H9 (cell line): ENCODE data around the gene CCDC88C. TPM values are rescaled to one million over a fixed set of nuclear protein-coding genes. Genes with fewer than 3 reads are reported as not detected.

Experiments used
- DNase-seq: peaks from one replicate; pipeline ENCODE4 v3.0.0-alpha.2; 2017
- H2AFZ ChIP-seq: one replicate; pipeline ENCODE4 v1.6.1; 2013; ENCODE audit warnings: mild to moderate bottlenecking, low read length, control low read depth, moderate library complexity
- H2AK5ac ChIP-seq: 2 replicates; pipeline ENCODE4 v1.6.1; 2013; ENCODE audit warnings: low read length, control low read depth, mixed read lengths; ENCODE audit not compliant: insufficient read length
- H2BK120ac ChIP-seq: one replicate; pipeline ENCODE4 v1.6.1; 2013; ENCODE audit warnings: low read depth, mild to moderate bottlenecking, low read length, control low read depth, inconsistent platforms; ENCODE audit not compliant: poor library complexity, severe bottlenecking
- H2BK12ac ChIP-seq: 2 replicates; pipeline ENCODE4 v1.6.1; 2013; ENCODE audit warnings: low read length, control low read depth, mixed read lengths, low read depth; ENCODE audit not compliant: insufficient read length
- H2BK15ac ChIP-seq: 2 replicates; pipeline ENCODE4 v1.6.1; 2013; ENCODE audit warnings: low read depth, low read length, control low read depth
- H2BK20ac ChIP-seq: one replicate; pipeline ENCODE4 v1.6.1; 2013; ENCODE audit warnings: low read depth, mild to moderate bottlenecking, low read length, control low read depth, inconsistent platforms; ENCODE audit not compliant: poor library complexity, severe bottlenecking
- H2BK5ac ChIP-seq: 2 replicates; pipeline ENCODE4 v1.6.1; 2013; ENCODE audit warnings: low read length, control low read depth, mixed read lengths; ENCODE audit not compliant: insufficient read length
- H3K14ac ChIP-seq: 2 replicates; pipeline ENCODE4 v1.6.1; 2013; ENCODE audit warnings: low read length, control low read depth; ENCODE audit not compliant: insufficient read depth
- H3K18ac ChIP-seq: 2 replicates; pipeline ENCODE4 v1.6.1; 2013; ENCODE audit warnings: low read depth, mild to moderate bottlenecking, mixed read lengths, low read length, control low read depth; ENCODE audit not compliant: insufficient read length
- H3K23ac ChIP-seq: 2 replicates; pipeline ENCODE4 v1.6.1; 2013; ENCODE audit warnings: low read length, control low read depth, mixed read lengths, low read depth; ENCODE audit not compliant: insufficient read length
- H3K23me2 ChIP-seq: 2 replicates; pipeline ENCODE4 v1.6.1; 2013; ENCODE audit warnings: low read depth, mild to moderate bottlenecking, mixed read lengths, low read length, control low read depth; ENCODE audit not compliant: insufficient read length, poor library complexity, severe bottlenecking
- H3K27ac ChIP-seq: 2 replicates; pipeline ENCODE4 v1.5.1; 2013; ENCODE audit warnings: low read length, control low read depth, mixed read lengths, low read depth; ENCODE audit not compliant: insufficient read length
- H3K27me3 ChIP-seq: 2 replicates; pipeline ENCODE4 v1.6.1; 2013; ENCODE audit warnings: low read length, control low read depth, inconsistent platforms; ENCODE audit not compliant: insufficient read depth
- H3K4ac ChIP-seq: 2 replicates; pipeline ENCODE4 v1.6.1; 2013; ENCODE audit warnings: low read depth, mild to moderate bottlenecking, control low read depth, inconsistent platforms, low read length, moderate library complexity
- H3K4me1 ChIP-seq: 2 replicates; pipeline ENCODE4 v1.6.1; 2013; ENCODE audit warnings: low read length, control low read depth, inconsistent platforms; ENCODE audit not compliant: insufficient read depth
- H3K4me2 ChIP-seq: 2 replicates; pipeline ENCODE4 v1.6.1; 2013; ENCODE audit warnings: low read length, control low read depth, mixed read lengths; ENCODE audit not compliant: insufficient read length, insufficient read depth
- H3K56ac ChIP-seq: 2 replicates; pipeline ENCODE4 v1.6.1; 2013; ENCODE audit warnings: low read depth, mild to moderate bottlenecking, mixed read lengths, low read length, control low read depth; ENCODE audit not compliant: insufficient read length
- H3K79me1 ChIP-seq: 2 replicates; pipeline ENCODE4 v1.6.1; 2013; ENCODE audit warnings: low read depth, mild to moderate bottlenecking, moderate library complexity, low read length, control low read depth, inconsistent platforms; ENCODE audit not compliant: insufficient read depth, poor library complexity, severe bottlenecking
- H3K79me2 ChIP-seq: 2 replicates; pipeline ENCODE4 v1.6.1; 2013; ENCODE audit warnings: low read length, control low read depth, inconsistent platforms; ENCODE audit not compliant: insufficient read depth
- H3K9ac ChIP-seq: 2 replicates; pipeline ENCODE4 v1.6.1; 2013; ENCODE audit warnings: low read length, control low read depth, mixed read lengths; ENCODE audit not compliant: insufficient read length; ENCODE audit errors: extremely low read depth
- H3K9me3 ChIP-seq: one replicate; pipeline ENCODE4 v1.6.1; 2013; ENCODE audit warnings: low read depth, low read length, inconsistent platforms; ENCODE audit not compliant: control insufficient read depth
- H3T11ph ChIP-seq: one replicate; pipeline ENCODE4 v1.6.1; 2013; ENCODE audit warnings: mild to moderate bottlenecking, low read length, control low read depth, inconsistent platforms
- H4K20me1 ChIP-seq: one replicate; pipeline ENCODE4 v1.6.1; 2013; ENCODE audit not compliant: control insufficient read depth, insufficient read length, insufficient read depth
- H4K5ac ChIP-seq: 2 replicates; pipeline ENCODE4 v1.6.1; 2013; ENCODE audit warnings: low read depth, mild to moderate bottlenecking, mixed read lengths, low read length, control low read depth; ENCODE audit not compliant: insufficient read length
- H4K8ac ChIP-seq: replicated peaks from 2 replicates; pipeline ENCODE4 v1.6.1; 2013; ENCODE audit warnings: low read length, control low read depth, mixed read lengths, low read depth; ENCODE audit not compliant: insufficient read length
- H4K91ac ChIP-seq: 2 replicates; pipeline ENCODE4 v1.6.1; 2013; ENCODE audit warnings: low read depth, mild to moderate bottlenecking, moderate library complexity, mixed read lengths, low read length, control low read depth; ENCODE audit not compliant: insufficient read length
- H3K27ac Mint-ChIP-seq, 3 experiments: 2 replicates in 2 of 3; 3 replicates in 1 of 3; pipeline ENCODE4 v1.8.0; 2020 to 2021; ENCODE audit warnings: mixed read lengths in 3 of 3, mild to moderate bottlenecking in 1 of 3, moderate library complexity in 1 of 3
- H3K27me3 Mint-ChIP-seq: 2 replicates; pipeline ENCODE4 v1.8.0; 2021; ENCODE audit warnings: low read depth, mild to moderate bottlenecking, moderate library complexity, mixed read lengths
- H3K36me3 Mint-ChIP-seq, 3 experiments: 2 replicates in 2 of 3; 3 replicates in 1 of 3; pipeline ENCODE4 v1.8.0; 2020 to 2021; ENCODE audit warnings: low read depth in 3 of 3, mixed read lengths in 3 of 3; ENCODE audit not compliant: insufficient read depth in 1 of 3
- H3K4me1 Mint-ChIP-seq, 2 experiments: 2 replicates each; pipeline ENCODE4 v1.8.0; 2020; ENCODE audit warnings: mixed read lengths in 2 of 2
- H3K4me3 Mint-ChIP-seq, 2 experiments: 2 replicates in 1 of 2; 3 replicates in 1 of 2; pipeline ENCODE4 v1.8.0; 2020 to 2021; ENCODE audit warnings: mild to moderate bottlenecking in 2 of 2, mixed read lengths in 2 of 2, moderate library complexity in 1 of 2
- H3K9me3 Mint-ChIP-seq, 2 experiments: 2 replicates in 1 of 2; 3 replicates in 1 of 2; pipeline ENCODE4 v1.8.0; 2020; ENCODE audit warnings: mild to moderate bottlenecking in 2 of 2, mixed read lengths in 2 of 2, moderate library complexity in 1 of 2
- CTCF ChIP-seq: fragments of 200-600 bp; sonication (generic); conservative IDR thresholded peaks from 3 replicates; pipeline ENCODE4 v1.8.0; 2021; ENCODE audit warnings: antibody characterized with exemption, mild to moderate bottlenecking
- WGBS: extraction: QIAGEN DNeasy Blood & Tissue Kit; methylation state at CpG from one replicate; pipeline ENCODE4 v1.1.7; 2013; ENCODE audit warnings: missing lambda C conversion rate, low lambda C conversion rate, mixed read lengths; ENCODE audit not compliant: insufficient read length; ENCODE audit errors: extremely low coverage; 5-methylcytosine and 5-hydroxymethylcytosine counted together
- total RNA-seq: library from RNA; stranded (reverse); gene quantifications from 2 replicates; pipeline ENCODE4 v1.2.1, GENCODE V29; 2021

The CCDC88C gene
- total RNA-seq, 1 experiment from 2014 or later = 52.4 TPM

- peaks cover 4 to 18% of the 10 kb centered on the region in 2 experiments; a peak in 3 of 4 replicates for H3K4me1 Mint-ChIP-seq
- Histone ChIP-seq H3K56ac (no peak overlapping the region), H3T11ph (no peak overlapping the region), H3K14ac (no peak overlapping the region), H3K18ac (no peak overlapping the region), H4K5ac (no peak overlapping the region), H3K9ac (no peak overlapping the region), H2BK20ac (no peak overlapping the region), H2BK15ac (no peak overlapping the region), H3K79me2 (no peaks in the 10 kb centered on the region), H3K79me1 (no peaks in the 10 kb centered on the region), H3K4me1 (no peaks in the 10 kb centered on the region), H2BK5ac (no peak overlapping the region), H3K9me3 (no peaks in the 10 kb centered on the region), H2BK12ac (no peak overlapping the region), H2AK5ac (no peak overlapping the region), H3K4me2 (no peak overlapping the region), H3K23me2 (no peaks in the 10 kb centered on the region), H4K91ac (no peak overlapping the region), H4K8ac (no peak overlapping the region), H3K23ac (no peak overlapping the region), H2AFZ (no peak overlapping the region), H3K27ac (no peak overlapping the region), H3K27me3 (no peaks in the 10 kb centered on the region), H2BK120ac (no peak overlapping the region), H4K20me1 (no peaks in the 10 kb centered on the region), H3K4ac (no peak overlapping the region)
- no peak overlapping the region for H3K4me3 Mint-ChIP-seq
- H3K36me3 Mint-ChIP-seq = no peaks in the 10 kb centered on the region; a peak in 1 of 7 replicates
- H3K27ac Mint-ChIP-seq = no peak overlapping the region
- no peak for DNase-seq
- no CpG with 5 or more reads among the region's 6 CpGs for WGBS
- TF ChIP-seq CTCF = no peak
- H3K9me3 Mint-ChIP-seq = peaks cover 0 to 3% of the 10 kb centered on the region in 2 experiments; a peak in 3 of 5 replicates
- H3K27me3 Mint-ChIP-seq = peaks cover 17% of the 10 kb centered on the region
Observed at GRCh38 chr14:91243074-91243471, 174.5 kb downstream of the CCDC88C start.
